Liver (tissue), 9 donors: ENCODE measurements around the gene GALNT17. TPM values are rescaled to one million over a fixed set of nuclear protein-coding genes. Genes with fewer than 3 reads are reported as not detected.

ENCODE experiments used
- DNase-seq: peaks from one replicate; pipeline ENCODE4 v3.0.0-alpha.2; 2017; ENCODE audit warnings: low spot score
- H3K27ac ChIP-seq, 2 donors: one replicate each; pipeline ENCODE4 v1.7.0; 2013; ENCODE audit warnings: inconsistent platforms in 2 of 2, low read length in 2 of 2, control low read depth in 1 of 2, low read depth in 1 of 2, mild to moderate bottlenecking in 1 of 2
- H3K27me3 ChIP-seq, 4 donors: one replicate each; pipeline versions ENCODE4 v1.6.1 to v1.7.0; 2013; ENCODE audit warnings: low read length in 3 of 4, inconsistent platforms in 1 of 4, mild to moderate bottlenecking in 1 of 4, moderate library complexity in 1 of 4; ENCODE audit not compliant: control insufficient read depth in 4 of 4, insufficient read depth in 4 of 4
- H3K36me3 ChIP-seq, 4 donors: one replicate each; pipeline versions ENCODE4 v1.6.1 to v1.7.0; 2013; ENCODE audit warnings: low read length in 3 of 4, mild to moderate bottlenecking in 3 of 4, low read depth in 1 of 4, moderate library complexity in 1 of 4; ENCODE audit not compliant: control insufficient read depth in 4 of 4, insufficient read depth in 3 of 4
- H3K4me1 ChIP-seq, 4 donors: one replicate each; pipeline versions ENCODE4 v1.6.1 to v1.7.0; 2013; ENCODE audit warnings: low read length in 3 of 4, mild to moderate bottlenecking in 3 of 4, moderate library complexity in 1 of 4; ENCODE audit not compliant: control insufficient read depth in 4 of 4, insufficient read depth in 4 of 4
- H3K4me3 ChIP-seq, 3 donors: one replicate each; pipeline versions ENCODE4 v1.6.1 to v1.7.0; 2013; ENCODE audit warnings: low read length in 3 of 3, control low read depth in 1 of 3, low read depth in 1 of 3, mild to moderate bottlenecking in 1 of 3
- H3K9ac ChIP-seq, 2 donors: one replicate each; pipeline ENCODE4 v1.7.0; 2013; ENCODE audit warnings: low read length in 2 of 2, mild to moderate bottlenecking in 2 of 2, moderate library complexity in 2 of 2, control low read depth in 1 of 2, low read depth in 1 of 2
- H3K9me3 ChIP-seq, 4 donors: one replicate each; pipeline versions ENCODE4 v1.6.1 to v1.7.0; 2013; ENCODE audit warnings: low read length in 3 of 4; ENCODE audit not compliant: control insufficient read depth in 4 of 4
- EGR1 ChIP-seq, 2 donors: IDR thresholded peaks; 2 replicates each; pipeline ENCODE4 v1.6.1; 2016 to 2018; ENCODE audit warnings: antibody characterized with exemption in 2 of 2, low read depth in 2 of 2
- FOXA1 ChIP-seq: IDR thresholded peaks from 2 replicates; pipeline ENCODE4 v1.6.1; 2016; ENCODE audit warnings: antibody characterized with exemption
- FOXA2 ChIP-seq: IDR thresholded peaks from 2 replicates; pipeline ENCODE4 v1.6.1; 2016; ENCODE audit warnings: antibody characterized with exemption
- GABPA ChIP-seq, 2 donors: IDR thresholded peaks in 1 of 2; conservative IDR thresholded peaks in 1 of 2; 2 replicates each; pipeline ENCODE4 v1.6.1; 2016; ENCODE audit warnings: antibody characterized with exemption in 2 of 2, mild to moderate bottlenecking in 1 of 2, moderate library complexity in 1 of 2
- HNF4A ChIP-seq, 2 donors: conservative IDR thresholded peaks; 2 replicates each; pipeline ENCODE4 v1.6.1; 2016; ENCODE audit warnings: antibody characterized with exemption in 2 of 2, mild to moderate bottlenecking in 2 of 2
- HNF4G ChIP-seq: IDR thresholded peaks from 2 replicates; pipeline ENCODE4 v1.6.1; 2016; ENCODE audit warnings: antibody characterized with exemption
- JUND ChIP-seq, 2 donors: IDR thresholded peaks; 2 replicates each; pipeline ENCODE4 v1.6.1; 2016; ENCODE audit warnings: antibody characterized with exemption in 2 of 2
- NR2F2 ChIP-seq: IDR thresholded peaks from 2 replicates; pipeline ENCODE4 v1.6.1; 2016; ENCODE audit warnings: antibody characterized with exemption
- RAD21 ChIP-seq, 2 donors: IDR thresholded peaks; 2 replicates each; pipeline ENCODE4 v1.6.1; 2016; ENCODE audit warnings: antibody characterized with exemption in 2 of 2, mild to moderate bottlenecking in 2 of 2
- RXRA ChIP-seq, 2 donors: IDR thresholded peaks; 2 replicates each; pipeline ENCODE4 v1.6.1; 2017 to 2018; ENCODE audit warnings: antibody characterized with exemption in 2 of 2, mild to moderate bottlenecking in 1 of 2
- SP1 ChIP-seq: IDR thresholded peaks from 2 replicates; pipeline ENCODE4 v1.6.1; 2018; ENCODE audit warnings: antibody characterized with exemption, mild to moderate bottlenecking
- TAF1 ChIP-seq: conservative IDR thresholded peaks from 2 replicates; pipeline ENCODE4 v1.6.1; 2016; ENCODE audit warnings: antibody characterized with exemption, mild to moderate bottlenecking
- YY1 ChIP-seq: IDR thresholded peaks from 2 replicates; pipeline ENCODE4 v1.6.1; 2016; ENCODE audit warnings: antibody characterized with exemption, mild to moderate bottlenecking
- WGBS: extraction: QIAGEN DNeasy Blood & Tissue Kit; methylation state at CpG from one replicate; pipeline ENCODE4 v1.1.7; 2013; 5-methylcytosine and 5-hydroxymethylcytosine counted together
- polyA plus RNA-seq, 2 donors: library from polyadenylated mRNA; stranded (reverse) in 1 of 2; unstranded in 1 of 2; fragments of 200-250 nt in 1 of 2; fragments of >200 nt in 1 of 2; fragmentation: Nextera tagmentation in 1 of 2; extraction: Ambion mirVana in 1 of 2; gene quantifications; one replicate each; pipeline versions ENCODE4 v1.2.1 to v1.2.3, GENCODE V29; 2013 to 2015
- total RNA-seq, 2 donors: library from RNA; depleted of rRNA; stranded (reverse); fragments of >200 nt; gene quantifications; one replicate each; pipeline ENCODE4 v1.2.3, GENCODE V29; 2014
- TF ChIP-seq, protein P1 (sequence below): fragments of 150-350 bp; IDR thresholded peaks from 2 replicates; pipeline ENCODE4 v1.5.1; 2017; ENCODE audit warnings: improper control_type of control experiment, low read depth, low read length; ENCODE audit not compliant: missing input control
- TF ChIP-seq, protein P2 (sequence below): IDR thresholded peaks from 2 replicates; pipeline ENCODE4 v1.6.1; 2016; ENCODE audit warnings: antibody characterized with exemption
- TF ChIP-seq, protein P3 (sequence below): IDR thresholded peaks from 2 replicates; pipeline ENCODE4 v1.6.1; 2016; ENCODE audit warnings: antibody characterized with exemption, mild to moderate bottlenecking
- TF ChIP-seq, protein P4 (sequence below): IDR thresholded peaks from 2 replicates; pipeline ENCODE4 v1.6.1; 2016; ENCODE audit warnings: antibody characterized with exemption
- TF ChIP-seq, protein P5 (sequence below): IDR thresholded peaks from 2 replicates; pipeline ENCODE4 v1.6.1; 2016; ENCODE audit warnings: antibody characterized with exemption
- donor health status: healthy.
- donor health status: healthy.
- donor health status: healthy.
- donor health status: healthy.
- donor health status: healthy.

Gene GALNT17
- total and polyA plus RNA-seq, 4 donors, result 0.10 to 0.42 (median 0.37) TPM; not detected in 1

DNA sequence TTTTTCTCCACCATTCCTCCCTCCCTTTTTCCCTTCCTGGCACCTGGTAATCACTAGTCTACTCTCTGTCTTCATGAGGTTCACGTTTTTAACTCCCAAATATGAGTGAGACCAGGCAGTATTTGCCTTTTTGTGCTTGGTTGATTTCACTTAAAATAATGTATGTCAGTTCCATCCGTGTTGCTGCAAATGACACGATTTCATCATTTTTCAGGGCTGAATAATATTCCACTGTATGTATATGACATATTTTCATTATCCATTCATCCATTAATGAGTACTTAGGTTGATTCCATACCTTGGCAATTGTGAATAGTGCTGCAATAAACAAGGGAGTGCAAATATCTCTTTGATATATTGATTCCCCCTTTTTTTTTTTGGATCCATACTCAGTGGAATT is 25.8 kb downstream of the GALNT17 start:
- no peaks in the 10 kb centered on the region for H3K27me3 ChIP-seq
- WGBS, result 79% methylated on average over 3 of the region's 3 CpGs
- no peak overlapping the region for H3K4me3 ChIP-seq
- no peaks in the 10 kb centered on the region for H3K4me1 ChIP-seq
- H3K27ac ChIP-seq, result no peak overlapping the region
- TF ChIP-seq JUND (IDR thresholded peaks at IDR 0.05), result no peak
- TF ChIP-seq, protein P1, sequence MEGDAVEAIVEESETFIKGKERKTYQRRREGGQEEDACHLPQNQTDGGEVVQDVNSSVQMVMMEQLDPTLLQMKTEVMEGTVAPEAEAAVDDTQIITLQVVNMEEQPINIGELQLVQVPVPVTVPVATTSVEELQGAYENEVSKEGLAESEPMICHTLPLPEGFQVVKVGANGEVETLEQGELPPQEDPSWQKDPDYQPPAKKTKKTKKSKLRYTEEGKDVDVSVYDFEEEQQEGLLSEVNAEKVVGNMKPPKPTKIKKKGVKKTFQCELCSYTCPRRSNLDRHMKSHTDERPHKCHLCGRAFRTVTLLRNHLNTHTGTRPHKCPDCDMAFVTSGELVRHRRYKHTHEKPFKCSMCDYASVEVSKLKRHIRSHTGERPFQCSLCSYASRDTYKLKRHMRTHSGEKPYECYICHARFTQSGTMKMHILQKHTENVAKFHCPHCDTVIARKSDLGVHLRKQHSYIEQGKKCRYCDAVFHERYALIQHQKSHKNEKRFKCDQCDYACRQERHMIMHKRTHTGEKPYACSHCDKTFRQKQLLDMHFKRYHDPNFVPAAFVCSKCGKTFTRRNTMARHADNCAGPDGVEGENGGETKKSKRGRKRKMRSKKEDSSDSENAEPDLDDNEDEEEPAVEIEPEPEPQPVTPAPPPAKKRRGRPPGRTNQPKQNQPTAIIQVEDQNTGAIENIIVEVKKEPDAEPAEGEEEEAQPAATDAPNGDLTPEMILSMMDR, result no peak
- TF ChIP-seq NR2F2, result no peak
- TF ChIP-seq YY1, result no peak
- TF ChIP-seq FOXA2, result no peak
- no peak for TF ChIP-seq GABPA (IDR thresholded peaks at IDR 0.05 in 1 of 2, conservative IDR thresholded peaks at IDR 0.05 in 1 of 2)
- no peak for TF ChIP-seq RXRA (IDR thresholded peaks at IDR 0.05)
- TF ChIP-seq FOXA1, result no peak
- TF ChIP-seq HNF4A (conservative IDR thresholded peaks at IDR 0.05), result no peak
- TF ChIP-seq, protein P2, sequence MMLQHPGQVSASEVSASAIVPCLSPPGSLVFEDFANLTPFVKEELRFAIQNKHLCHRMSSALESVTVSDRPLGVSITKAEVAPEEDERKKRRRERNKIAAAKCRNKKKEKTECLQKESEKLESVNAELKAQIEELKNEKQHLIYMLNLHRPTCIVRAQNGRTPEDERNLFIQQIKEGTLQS, result no peak
- no peak for TF ChIP-seq EGR1 (IDR thresholded peaks at IDR 0.05; ENCODE audit: low read depth in 2 of 2)
- TF ChIP-seq, protein P3, sequence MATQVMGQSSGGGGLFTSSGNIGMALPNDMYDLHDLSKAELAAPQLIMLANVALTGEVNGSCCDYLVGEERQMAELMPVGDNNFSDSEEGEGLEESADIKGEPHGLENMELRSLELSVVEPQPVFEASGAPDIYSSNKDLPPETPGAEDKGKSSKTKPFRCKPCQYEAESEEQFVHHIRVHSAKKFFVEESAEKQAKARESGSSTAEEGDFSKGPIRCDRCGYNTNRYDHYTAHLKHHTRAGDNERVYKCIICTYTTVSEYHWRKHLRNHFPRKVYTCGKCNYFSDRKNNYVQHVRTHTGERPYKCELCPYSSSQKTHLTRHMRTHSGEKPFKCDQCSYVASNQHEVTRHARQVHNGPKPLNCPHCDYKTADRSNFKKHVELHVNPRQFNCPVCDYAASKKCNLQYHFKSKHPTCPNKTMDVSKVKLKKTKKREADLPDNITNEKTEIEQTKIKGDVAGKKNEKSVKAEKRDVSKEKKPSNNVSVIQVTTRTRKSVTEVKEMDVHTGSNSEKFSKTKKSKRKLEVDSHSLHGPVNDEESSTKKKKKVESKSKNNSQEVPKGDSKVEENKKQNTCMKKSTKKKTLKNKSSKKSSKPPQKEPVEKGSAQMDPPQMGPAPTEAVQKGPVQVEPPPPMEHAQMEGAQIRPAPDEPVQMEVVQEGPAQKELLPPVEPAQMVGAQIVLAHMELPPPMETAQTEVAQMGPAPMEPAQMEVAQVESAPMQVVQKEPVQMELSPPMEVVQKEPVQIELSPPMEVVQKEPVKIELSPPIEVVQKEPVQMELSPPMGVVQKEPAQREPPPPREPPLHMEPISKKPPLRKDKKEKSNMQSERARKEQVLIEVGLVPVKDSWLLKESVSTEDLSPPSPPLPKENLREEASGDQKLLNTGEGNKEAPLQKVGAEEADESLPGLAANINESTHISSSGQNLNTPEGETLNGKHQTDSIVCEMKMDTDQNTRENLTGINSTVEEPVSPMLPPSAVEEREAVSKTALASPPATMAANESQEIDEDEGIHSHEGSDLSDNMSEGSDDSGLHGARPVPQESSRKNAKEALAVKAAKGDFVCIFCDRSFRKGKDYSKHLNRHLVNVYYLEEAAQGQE, result no peak
- no peak for TF ChIP-seq TAF1
- TF ChIP-seq RAD21 (IDR thresholded peaks at IDR 0.05), result no peak
- TF ChIP-seq HNF4G, result no peak
- TF ChIP-seq, protein P4, sequence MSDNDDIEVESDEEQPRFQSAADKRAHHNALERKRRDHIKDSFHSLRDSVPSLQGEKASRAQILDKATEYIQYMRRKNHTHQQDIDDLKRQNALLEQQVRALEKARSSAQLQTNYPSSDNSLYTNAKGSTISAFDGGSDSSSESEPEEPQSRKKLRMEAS, result no peak
- TF ChIP-seq, protein P5, sequence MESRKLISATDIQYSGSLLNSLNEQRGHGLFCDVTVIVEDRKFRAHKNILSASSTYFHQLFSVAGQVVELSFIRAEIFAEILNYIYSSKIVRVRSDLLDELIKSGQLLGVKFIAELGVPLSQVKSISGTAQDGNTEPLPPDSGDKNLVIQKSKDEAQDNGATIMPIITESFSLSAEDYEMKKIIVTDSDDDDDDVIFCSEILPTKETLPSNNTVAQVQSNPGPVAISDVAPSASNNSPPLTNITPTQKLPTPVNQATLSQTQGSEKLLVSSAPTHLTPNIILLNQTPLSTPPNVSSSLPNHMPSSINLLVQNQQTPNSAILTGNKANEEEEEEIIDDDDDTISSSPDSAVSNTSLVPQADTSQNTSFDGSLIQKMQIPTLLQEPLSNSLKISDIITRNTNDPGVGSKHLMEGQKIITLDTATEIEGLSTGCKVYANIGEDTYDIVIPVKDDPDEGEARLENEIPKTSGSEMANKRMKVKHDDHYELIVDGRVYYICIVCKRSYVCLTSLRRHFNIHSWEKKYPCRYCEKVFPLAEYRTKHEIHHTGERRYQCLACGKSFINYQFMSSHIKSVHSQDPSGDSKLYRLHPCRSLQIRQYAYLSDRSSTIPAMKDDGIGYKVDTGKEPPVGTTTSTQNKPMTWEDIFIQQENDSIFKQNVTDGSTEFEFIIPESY, result no peak
- no peak for TF ChIP-seq SP1
- no peaks in the 10 kb centered on the region for H3K9me3 ChIP-seq
- no peaks in the 10 kb centered on the region for H3K36me3 ChIP-seq
- no peak overlapping the region for H3K9ac ChIP-seq
- DNase-seq, result no peak
